Measurements from ENCODE around the gene PEX16. TPM values are rescaled to one million over a fixed set of nuclear protein-coding genes. Genes with fewer than 3 reads are reported as not detected.

Gene PEX16
- polyA plus RNA-seq (ENCODE audit: insufficient read length in 4 of 4): 10 to 100 TPM; 16.0 to 23.8 (median 16.3) TPM

GRCh38 chr11:45917623-45918330, at the start of gene PEX16:
Gene PEX16, minus strand, starts transcription at chr11:45917877. Its CDS starts 66 bp downstream, at chr11:45917811.
- peak; percentile 91 to 94 (median 93) for DNase-seq (ENCODE audit: low read depth in 4 of 4, low spot score in 3 of 4)

- peak; percentile 59 to 78 (median 68) for DNase-seq (ENCODE audit: low read depth in 4 of 4, low spot score in 3 of 4)
Measured at GRCh38 chr11:45964911-45965389, 47.3 kb upstream of the PEX16 start.

DNA sequence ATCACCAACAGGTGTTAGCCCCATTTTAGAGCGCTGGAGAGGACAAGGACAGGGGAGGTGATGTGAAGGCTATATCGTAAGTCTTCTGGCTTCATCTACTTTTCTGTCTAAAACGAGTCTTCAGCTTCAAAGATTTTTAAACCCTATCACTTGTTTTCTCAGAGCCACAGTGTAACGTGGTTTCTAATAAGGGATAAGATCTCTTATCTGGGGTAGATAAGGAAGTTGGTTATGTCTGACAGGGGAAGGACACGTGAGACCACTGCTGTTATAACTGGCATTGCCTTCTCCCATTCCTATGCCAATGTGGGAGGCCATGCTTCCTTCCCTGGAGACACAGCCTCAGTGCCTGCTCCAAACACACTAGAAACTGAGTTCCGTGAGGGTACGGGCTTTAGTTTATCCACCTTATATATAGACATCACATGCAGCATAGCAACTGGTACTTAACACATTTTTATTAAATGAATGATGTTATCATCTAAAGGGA, 44.1 kb upstream of the PEX16 start:
- no peak for DNase-seq (ENCODE audit: low read depth in 4 of 4, low spot score in 3 of 4)

GRCh38 chr11:45960387-45961095, 42.9 kb upstream of the PEX16 start:
- DNase-seq (ENCODE audit: low read depth in 4 of 4, low spot score in 3 of 4): no peak

DNA sequence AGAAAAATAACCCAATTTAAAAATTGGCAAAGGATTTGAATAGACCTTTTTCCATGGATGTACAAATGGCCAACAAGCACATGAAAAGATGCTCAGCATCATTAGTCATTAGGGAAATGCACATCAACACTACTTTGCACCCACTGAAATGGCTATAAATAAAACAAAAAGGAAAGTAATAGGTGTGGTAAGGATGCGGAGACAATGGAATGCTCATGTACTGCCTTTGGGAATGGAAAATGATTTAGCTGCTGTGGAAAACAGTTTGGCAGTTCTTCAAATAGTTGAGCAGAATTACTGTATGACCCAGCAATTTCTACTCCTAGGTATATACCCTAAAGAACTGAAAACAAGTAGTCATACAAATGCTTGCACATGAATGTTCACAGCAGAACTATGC, 42.2 kb upstream of the PEX16 start:
- DNase-seq (ENCODE audit: low read depth in 4 of 4, low spot score in 3 of 4): no peak

- no peak for DNase-seq (ENCODE audit: low read depth in 4 of 4, low spot score in 3 of 4)
Measured at GRCh38 chr11:45949992-45950407, 32.3 kb upstream of the PEX16 start.

GRCh38 chr11:45948356-45948755, 30.7 kb upstream of the PEX16 start:
- no peak for DNase-seq (ENCODE audit: low read depth in 4 of 4, low spot score in 3 of 4)

- no peak for DNase-seq (ENCODE audit: low read depth in 4 of 4, low spot score in 3 of 4)
Measured at GRCh38 chr11:45947885-45948284, 30.2 kb upstream of the PEX16 start.

GRCh38 chr11:45945397-45945999, 27.8 kb upstream of the PEX16 start:
- no peak for DNase-seq (ENCODE audit: low read depth in 4 of 4, low spot score in 3 of 4)

- DNase-seq (ENCODE audit: low read depth in 4 of 4, low spot score in 3 of 4): no peak
Measured at GRCh38 chr11:45942381-45942780, 24.7 kb upstream of the PEX16 start.

- DNase-seq (ENCODE audit: low read depth in 4 of 4, low spot score in 3 of 4): no peak
Measured at GRCh38 chr11:45941285-45941684, 23.6 kb upstream of the PEX16 start.

DNA sequence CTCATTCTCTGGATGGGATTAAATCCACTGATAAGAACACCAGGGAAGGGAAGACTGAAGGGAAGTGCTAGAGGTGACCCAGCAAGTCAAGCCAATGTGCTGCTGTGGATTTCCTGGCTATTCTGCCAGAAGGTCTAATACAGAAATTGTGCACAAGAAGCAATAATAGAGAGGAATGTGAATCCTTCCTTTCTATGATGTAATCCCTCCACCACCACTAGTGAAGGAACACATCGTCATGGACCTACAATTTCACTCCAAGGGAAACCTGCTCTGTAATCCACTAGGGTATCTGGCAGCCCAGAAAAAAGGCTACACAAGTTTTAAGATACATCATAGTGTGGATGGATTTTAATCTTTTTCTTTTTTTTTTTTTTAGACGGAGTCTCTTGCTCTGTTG, 22.2 kb upstream of the PEX16 start:
- DNase-seq (ENCODE audit: low read depth in 4 of 4, low spot score in 3 of 4): no peak

DNA sequence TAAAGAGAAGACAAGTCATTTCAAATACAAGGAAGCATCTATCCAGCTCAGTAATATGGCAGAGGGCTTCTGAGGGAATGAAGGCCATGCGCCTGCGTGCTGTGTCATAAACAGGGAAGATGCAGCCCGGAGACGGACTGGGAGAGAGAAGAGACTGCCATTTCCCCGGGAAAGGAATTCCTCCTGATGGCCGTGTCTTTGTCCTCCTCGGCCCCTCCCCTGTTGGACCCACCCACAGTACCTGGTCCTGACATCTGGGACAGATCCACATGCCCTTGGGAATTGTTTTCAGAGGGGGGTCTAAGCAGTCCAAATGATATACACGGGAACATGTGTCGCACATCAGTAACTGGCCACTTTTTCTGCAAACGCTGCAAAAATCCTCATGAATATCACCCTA, 20.2 kb upstream of the PEX16 start:
- DNase-seq (ENCODE audit: low read depth in 4 of 4, low spot score in 3 of 4): no peak

GRCh38 chr11:45936511-45937054, 18.9 kb upstream of the PEX16 start:
- no peak for DNase-seq (ENCODE audit: low read depth in 4 of 4, low spot score in 3 of 4)

GRCh38 chr11:45935349-45936064, 17.8 kb upstream of the PEX16 start:
- DNase-seq (ENCODE audit: low read depth in 4 of 4, low spot score in 3 of 4): no peak

- DNase-seq (ENCODE audit: low read depth in 4 of 4, low spot score in 3 of 4): no peak
Measured at GRCh38 chr11:45934580-45935318, 17.1 kb upstream of the PEX16 start.

DNA sequence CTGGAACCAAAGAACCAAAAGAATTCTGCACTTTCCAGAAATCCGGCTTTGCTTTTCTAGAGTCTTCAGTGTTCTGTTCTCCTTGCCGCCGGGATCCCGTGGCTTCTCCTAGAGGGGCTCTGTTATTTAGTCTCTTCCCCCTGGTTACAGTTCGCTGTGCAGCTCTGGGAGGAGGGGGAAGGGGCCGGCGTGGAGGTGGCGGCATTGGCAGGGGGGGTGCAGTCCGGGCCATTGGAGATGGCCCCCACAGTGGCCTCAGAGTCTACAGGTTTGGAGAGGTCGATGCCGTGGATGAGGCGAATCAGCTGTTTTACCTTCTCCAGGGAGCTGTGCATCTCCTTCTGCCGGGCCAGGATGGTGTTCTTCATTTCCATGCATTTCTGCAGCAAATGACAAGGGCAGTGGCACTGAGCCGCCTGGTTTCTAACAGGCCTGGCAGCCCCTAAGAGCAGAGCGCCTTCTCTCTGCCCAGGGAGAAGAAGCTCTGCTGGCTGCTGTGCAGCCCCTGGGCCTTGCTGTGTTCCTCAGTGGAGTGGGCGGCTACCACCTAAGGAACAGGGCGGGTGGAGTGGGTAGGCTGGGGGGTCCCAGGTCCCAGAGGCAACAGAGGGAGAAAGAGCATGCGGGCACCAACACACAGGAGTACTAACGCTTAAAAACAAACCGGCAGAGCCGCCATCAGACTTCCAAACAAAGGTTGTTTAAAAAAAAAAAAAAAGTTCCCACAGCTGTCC, 16.3 kb upstream of the PEX16 start:
- no peak for DNase-seq (ENCODE audit: low read depth in 4 of 4, low spot score in 3 of 4)

GRCh38 chr11:45933131-45933831, 15.6 kb upstream of the PEX16 start:
- DNase-seq (ENCODE audit: low read depth in 4 of 4, low spot score in 3 of 4): no peak
